ENCODE measurements around the gene SAMD13. TPM values are rescaled to one million over a fixed set of nuclear protein-coding genes. Genes with fewer than 3 reads are reported as not detected.

The SAMD13 gene
- total and polyA plus RNA-seq, 10 of the 15 experiments (the other 5 are each of a cell fraction or from before 2014, with no cell fraction given) = 0.81 to 1.9 (median 1.2) TPM; not detected in 1

DNA sequence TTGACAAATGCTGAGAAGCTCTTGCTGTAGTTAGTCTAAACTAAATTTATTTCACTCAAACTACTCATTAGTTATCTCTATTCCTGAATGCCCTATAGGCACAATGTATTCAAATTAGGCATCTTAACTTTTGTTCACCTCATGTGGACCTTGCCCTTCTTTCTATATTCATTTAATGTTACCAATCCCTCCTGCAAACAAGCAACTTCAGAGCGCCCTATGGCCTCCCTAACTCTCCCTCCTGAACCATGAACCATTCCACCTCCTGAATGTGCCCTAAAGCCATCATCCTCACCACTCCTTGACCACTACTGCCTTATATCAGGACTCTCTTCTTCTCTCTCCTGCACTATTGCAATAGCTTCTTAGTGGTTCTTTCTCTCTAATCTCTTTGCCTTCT lies 34.8 kb upstream of the SAMD13 start (continued):
- TF ChIP-seq CTCF (IDR thresholded peaks at IDR 0.05 in 2 of 3, conservative IDR thresholded peaks at IDR 0.05 in 1 of 3; ENCODE audit: control insufficient read depth in 2 of 3, extremely low read depth in 1 of 3, insufficient read depth in 1 of 3, low read depth in 3 of 3, low read length in 3 of 3) = no peak
- TF ChIP-seq BRCA1 (IDR thresholded peaks at IDR 0.05; ENCODE audit: low read depth, low read length) = no peak
- no peak for TF ChIP-seq ZNF274 (IDR thresholded peaks at IDR 0.05; ENCODE audit: insufficient read depth, insufficient read length)

DNA sequence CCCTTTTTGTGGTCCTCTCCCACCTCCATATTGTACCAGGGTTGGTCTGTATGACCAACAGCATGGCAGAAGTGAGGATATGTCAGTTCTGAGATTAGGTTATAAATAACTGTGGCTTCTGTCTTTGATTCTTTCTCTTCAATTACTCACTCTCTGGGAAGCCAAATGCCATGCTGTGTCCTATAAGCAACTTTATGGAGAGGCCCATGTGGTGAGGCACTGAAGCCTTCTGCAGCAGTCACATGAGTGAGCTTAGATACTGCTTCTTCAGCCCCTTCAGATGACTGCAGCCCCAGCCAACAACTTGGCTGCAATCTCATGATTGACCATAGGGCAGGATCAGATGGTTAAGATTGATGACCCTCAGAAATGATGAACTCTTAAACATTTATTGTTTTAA lies 34.0 kb upstream of the SAMD13 start:
- peaks cover 1% of the 10 kb centered on the region; the same call in 1 of the 3 replicates for H3K9me3 ChIP-seq (replicated peaks; ENCODE audit: control insufficient read depth, insufficient read depth, low read length)
- intact Hi-C loops (cut with micrococcal nuclease; ENCODE audit: unreplicated experiment) (no loop called here), in situ Hi-C loops (cut with MboI) (no loop called here)
- H3K4me3 ChIP-seq = no peak overlapping the region
- H4K20me1 ChIP-seq (ENCODE audit: control insufficient read depth, insufficient read depth) = no peaks in the 10 kb centered on the region
- no peak overlapping the region for H3K27ac ChIP-seq (ENCODE audit: control insufficient read depth, insufficient read depth)
- no peaks in the 10 kb centered on the region for H3K36me3 ChIP-seq (ENCODE audit: control insufficient read depth in 2 of 2, insufficient read depth in 2 of 2, low read length in 1 of 2)
- H3K4me1 ChIP-seq (ENCODE audit: control insufficient read depth, insufficient read depth, low read length) = peaks cover 13% of the 10 kb centered on the region
- FAIRE-seq = no peak
- H3K9ac ChIP-seq (ENCODE audit: control insufficient read depth, insufficient read depth, low read length) = no peak overlapping the region
- POLR2A ChIA-PET = no interaction called here
- RAD21 ChIA-PET (ENCODE audit: unreplicated experiment) = no interaction called here
- H3K27me3 ChIP-seq (replicated peaks in 1 of 2; ENCODE audit: control insufficient read depth in 2 of 2, insufficient read depth in 2 of 2, low read length in 1 of 2) = no peaks in the 10 kb centered on the region; a peak in 1 of 4 replicates
- no peak for DNase-seq (ENCODE audit: low read depth, low spot score)
- BruUV-seq (replicated peaks) = no TSS peak
- H3K4me2 ChIP-seq (ENCODE audit: control insufficient read depth, insufficient read depth) = no peak overlapping the region
- ATAC-seq = no peak
- SMC1A ChIA-PET (ENCODE audit: uncharacterized antibody, unreplicated experiment) = no interaction called here
- CTCF ChIA-PET = no interaction called here
- H3K79me2 ChIP-seq (ENCODE audit: control insufficient read depth, insufficient read depth, low read length) = no peaks in the 10 kb centered on the region
- no peak overlapping the region for H2AFZ ChIP-seq (ENCODE audit: control insufficient read depth, low read depth, low read length)
- TF ChIP-seq NFXL1 (IDR thresholded peaks at IDR 0.05; ENCODE audit: borderline replicate concordance) = no peak
- TF ChIP-seq CBFB (IDR thresholded peaks at IDR 0.05; ENCODE audit: low read depth) = no peak
- TF ChIP-seq NR2F1 (conservative IDR thresholded peaks at IDR 0.05) = no peak
- TF ChIP-seq WRNIP1 (IDR thresholded peaks at IDR 0.05; ENCODE audit: borderline replicate concordance, low read depth, low read length) = no peak
- TF ChIP-seq EZH2 (IDR thresholded peaks at IDR 0.05; ENCODE audit: borderline replicate concordance, control insufficient read depth, low read depth, low read length) = no peak
- no peak for TF ChIP-seq MEF2A (IDR thresholded peaks at IDR 0.05; ENCODE audit: insufficient read depth, low read depth, low read length)
- TF ChIP-seq SKIL (IDR thresholded peaks at IDR 0.05; ENCODE audit: low read depth, poor library complexity, severe bottlenecking) = no peak
- no peak for TF ChIP-seq PAX5 (IDR thresholded peaks at IDR 0.05; ENCODE audit: borderline replicate concordance, low read depth, low read length)
- no peak for TF ChIP-seq ZNF622 (IDR thresholded peaks at IDR 0.05)
- TF ChIP-seq CTCF (IDR thresholded peaks at IDR 0.05 in 2 of 3, conservative IDR thresholded peaks at IDR 0.05 in 1 of 3; ENCODE audit: control insufficient read depth in 2 of 3, extremely low read depth in 1 of 3, insufficient read depth in 1 of 3, low read depth in 3 of 3, low read length in 3 of 3) = no peak
- no peak for TF ChIP-seq ZZZ3 (IDR thresholded peaks at IDR 0.05; ENCODE audit: control insufficient read depth, insufficient read length, low read depth)
- no peak for TF ChIP-seq EED (IDR thresholded peaks at IDR 0.05; ENCODE audit: low read depth)
- no peak for TF ChIP-seq ZNF274 (IDR thresholded peaks at IDR 0.05; ENCODE audit: insufficient read depth, insufficient read length)
- no peak for TF ChIP-seq NBN (IDR thresholded peaks at IDR 0.05)
- no peak for TF ChIP-seq DPF2 (IDR thresholded peaks at IDR 0.05)
- TF ChIP-seq, protein P1, sequence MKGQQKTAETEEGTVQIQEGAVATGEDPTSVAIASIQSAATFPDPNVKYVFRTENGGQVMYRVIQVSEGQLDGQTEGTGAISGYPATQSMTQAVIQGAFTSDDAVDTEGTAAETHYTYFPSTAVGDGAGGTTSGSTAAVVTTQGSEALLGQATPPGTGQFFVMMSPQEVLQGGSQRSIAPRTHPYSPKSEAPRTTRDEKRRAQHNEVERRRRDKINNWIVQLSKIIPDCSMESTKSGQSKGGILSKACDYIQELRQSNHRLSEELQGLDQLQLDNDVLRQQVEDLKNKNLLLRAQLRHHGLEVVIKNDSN (IDR thresholded peaks at IDR 0.05; ENCODE audit: borderline replicate concordance, extremely low read length, insufficient read depth, low read depth, low read length) = no peak

All from GM12878 (cell line).